Smooth muscle cell (in vitro differentiated cells): ENCODE data around the gene ADPRS. TPM values are rescaled to one million over a fixed set of nuclear protein-coding genes. Genes with fewer than 3 reads are reported as not detected.

Experiments
- DNase-seq: peaks from one replicate; lab custom pipeline; 2025; ENCODE audit not compliant: unreplicated experiment; lab: John Stamatoyannopoulos, UW
- H2AFZ ChIP-seq: fragments of 200-600 bp; sonication (generic); 2 replicates; pipeline ENCODE4 v1.6.0; 2016; ENCODE audit warnings: antibody characterized with exemption, low read depth, mild to moderate bottlenecking
- H3F3A ChIP-seq: fragments of 200-600 bp; sonication (generic); 2 replicates; pipeline ENCODE4 v1.6.0; 2017; ENCODE audit warnings: antibody characterized with exemption, low read depth
- H3K27ac ChIP-seq: fragments of 200-600 bp; sonication (generic); 2 replicates; pipeline ENCODE4 v1.5.1; 2016; ENCODE audit warnings: low read depth, mild to moderate bottlenecking
- H3K27me3 ChIP-seq: fragments of 200-600 bp; sonication (generic); 2 replicates; pipeline ENCODE4 v1.6.1; 2016; ENCODE audit warnings: low read depth, mild to moderate bottlenecking
- H3K36me3 ChIP-seq: fragments of 200-600 bp; sonication (generic); 2 replicates; pipeline ENCODE4 v1.5.1; 2016; ENCODE audit warnings: low read depth
- H3K4me1 ChIP-seq: fragments of 200-600 bp; sonication (generic); 2 replicates; pipeline ENCODE4 v1.5.1; 2016; ENCODE audit warnings: low read depth
- H3K4me2 ChIP-seq: fragments of 200-600 bp; sonication (generic); 2 replicates; pipeline ENCODE4 v1.6.0; 2016; ENCODE audit warnings: mild to moderate bottlenecking
- H3K4me3 ChIP-seq: fragments of 200-600 bp; sonication (generic); 2 replicates; pipeline ENCODE4 v1.5.1; 2016; ENCODE audit warnings: mild to moderate bottlenecking
- H3K79me2 ChIP-seq: fragments of 200-600 bp; sonication (generic); 2 replicates; pipeline ENCODE4 v1.6.0; 2016; ENCODE audit warnings: low read depth, mild to moderate bottlenecking
- H3K9ac ChIP-seq: fragments of 200-600 bp; sonication (generic); 2 replicates; pipeline ENCODE4 v1.6.0; 2016; ENCODE audit warnings: low read depth
- H3K9me3 ChIP-seq: fragments of 200-600 bp; sonication (generic); replicated peaks from 2 replicates; pipeline ENCODE4 v1.5.1; 2016; ENCODE audit warnings: low read depth
- H4K20me1 ChIP-seq: fragments of 200-600 bp; sonication (generic); 2 replicates; pipeline ENCODE4 v1.6.0; 2016; ENCODE audit warnings: low read depth
- CTCF ChIP-seq: fragments of 200-600 bp; sonication (generic); IDR thresholded peaks from 2 replicates; pipeline ENCODE4 v1.5.1; 2017; ENCODE audit warnings: borderline replicate concordance, mild to moderate bottlenecking, antibody characterized with exemption; ENCODE audit not compliant: insufficient read depth, poor library complexity, severe bottlenecking
- WGBS: methylation state at CpG from one replicate; pipeline ENCODE4 v1.1.7; 2016; ENCODE audit warnings: low lambda C conversion rate; 5-methylcytosine and 5-hydroxymethylcytosine counted together
- polyA plus RNA-seq: library from polyadenylated mRNA; unstranded; fragments of >200 nt; fragmentation: Nextera tagmentation; extraction: Ambion mirVana; gene quantifications from 2 replicates; pipeline ENCODE4 v1.2.1, GENCODE V29; 2016
- total RNA-seq: library from RNA; depleted of rRNA; stranded (reverse); fragments of >200 nt; gene quantifications from 2 replicates; pipeline ENCODE4 v1.2.3, GENCODE V29; 2014

ADPRS gene
- total and polyA plus RNA-seq, 2 experiments from 2014 or later: 31.0 to 38.8 TPM

GRCh38 chr1:36089393-36090121 lies 865 bp downstream of the ADPRS start:
- H3K27ac ChIP-seq: peak overlapping the region; percentile 77
- H3K4me1 ChIP-seq: peaks cover 21% of the 10 kb centered on the region
- TF ChIP-seq CTCF: no peak
- H3K9me3 ChIP-seq: no peaks in the 10 kb centered on the region
- no peak for DNase-seq
- 13% methylated on average over 32 of the region's 32 CpGs for WGBS
- peaks cover 5% of the 10 kb centered on the region for H3F3A ChIP-seq
- peak overlapping the region; percentile 77 for H3K9ac ChIP-seq
- H3K4me3 ChIP-seq: peak overlapping the region; percentile 94
- H2AFZ ChIP-seq: peak overlapping the region; percentile 91
- peak overlapping the region; percentile 92 for H3K4me2 ChIP-seq
- H3K79me2 ChIP-seq: peaks cover 20% of the 10 kb centered on the region
- no peaks in the 10 kb centered on the region for H3K27me3 ChIP-seq
- no peaks in the 10 kb centered on the region for H4K20me1 ChIP-seq
- H3K36me3 ChIP-seq: no peaks in the 10 kb centered on the region

GRCh38 chr1:36091141-36091540 lies 2.4 kb downstream of the ADPRS start:
- Histone ChIP-seq H3K9me3 (no peaks in the 10 kb centered on the region), H3K27me3 (no peaks in the 10 kb centered on the region), H3K4me2 (no peak overlapping the region), H3K79me2 (peaks cover 20% of the 10 kb centered on the region), H3K36me3 (no peaks in the 10 kb centered on the region), H2AFZ (no peak overlapping the region), H3K4me3 (no peak overlapping the region), H3F3A (peaks cover 5% of the 10 kb centered on the region), H3K27ac (no peak overlapping the region), H3K4me1 (peaks cover 17% of the 10 kb centered on the region), H3K9ac (no peak overlapping the region), H4K20me1 (no peaks in the 10 kb centered on the region)
- 91% methylated on average over 3 of the region's 4 CpGs for WGBS
- TF ChIP-seq CTCF: no peak
- no peak for DNase-seq

GRCh38 chr1:36091698-36092097 lies 3.0 kb downstream of the ADPRS start:
- no peaks in the 10 kb centered on the region for H3K9me3 ChIP-seq
- H3K36me3 ChIP-seq: no peaks in the 10 kb centered on the region
- WGBS: 98% methylated on average over 13 of the region's 13 CpGs
- peaks cover 20% of the 10 kb centered on the region for H3K79me2 ChIP-seq
- H2AFZ ChIP-seq: no peak overlapping the region
- H3K4me2 ChIP-seq: no peak overlapping the region
- H3K27me3 ChIP-seq: no peaks in the 10 kb centered on the region
- H3K27ac ChIP-seq: no peak overlapping the region
- DNase-seq: no peak
- no peak overlapping the region for H3K9ac ChIP-seq
- H3K4me1 ChIP-seq: peaks cover 17% of the 10 kb centered on the region
- no peak overlapping the region for H3K4me3 ChIP-seq
- peaks cover 5% of the 10 kb centered on the region for H3F3A ChIP-seq
- no peaks in the 10 kb centered on the region for H4K20me1 ChIP-seq
- no peak for TF ChIP-seq CTCF
